ENCODE measurements around the gene IL21. TPM values are rescaled to one million over a fixed set of nuclear protein-coding genes. Genes with fewer than 3 reads are reported as not detected.

IL21 gene
- total RNA-seq, 1 donor from 2014 or later: not detected

GRCh38 chr4:122652379-122652778 lies 31.5 kb upstream of the IL21 start:
- TF ChIP-seq POLR2A (IDR thresholded peaks at IDR 0.05) (no peak), CTCF (IDR thresholded peaks at IDR 0.05) (peak in 1 of 3 experiments; percentile 29), POLR2AphosphoS5 (IDR thresholded peaks at IDR 0.05; ENCODE audit: insufficient read depth in 1 of 2, low read depth in 1 of 2) (no peak)
- no peak for DNase-seq (ENCODE audit: extremely low spot score in 2 of 2)
- intact Hi-C loops (cut with DNase I): no loop called here

GRCh38 chr4:122650148-122650547 lies 29.3 kb upstream of the IL21 start:
- no peak for DNase-seq (ENCODE audit: extremely low spot score in 2 of 2)
- Histone ChIP-seq H3K27me3 (no peaks in the 10 kb centered on the region), H3K4me1 (no peaks in the 10 kb centered on the region), H3K4me3 (no peak overlapping the region), H3K36me3 (no peaks in the 10 kb centered on the region), H3K9me3 (no peaks in the 10 kb centered on the region), H3K27ac (no peak overlapping the region)
- intact Hi-C loops (cut with DNase I): no loop called here
- TF ChIP-seq POLR2AphosphoS5 (IDR thresholded peaks at IDR 0.05; ENCODE audit: insufficient read depth in 1 of 2, low read depth in 1 of 2): no peak
- TF ChIP-seq CTCF (IDR thresholded peaks at IDR 0.05): no peak
- TF ChIP-seq POLR2A (IDR thresholded peaks at IDR 0.05): no peak

More at GRCh38 chr4:122652379-122652778, 31.5 kb upstream of the IL21 start:
- no peak overlapping the region for H3K27ac ChIP-seq
- H3K36me3 ChIP-seq: no peaks in the 10 kb centered on the region
- H3K27me3 ChIP-seq: no peaks in the 10 kb centered on the region
- H3K9me3 ChIP-seq: no peaks in the 10 kb centered on the region
- H3K4me3 ChIP-seq: no peak overlapping the region
- H3K4me1 ChIP-seq: no peaks in the 10 kb centered on the region

- Histone ChIP-seq H3K4me3 (no peak overlapping the region), H3K36me3 (no peaks in the 10 kb centered on the region), H3K9me3 (no peaks in the 10 kb centered on the region), H3K27me3 (no peaks in the 10 kb centered on the region), H3K4me1 (no peaks in the 10 kb centered on the region), H3K27ac (no peak overlapping the region)
- intact Hi-C loops (cut with DNase I): no loop called here
- TF ChIP-seq CTCF (IDR thresholded peaks at IDR 0.05) (no peak), POLR2AphosphoS5 (IDR thresholded peaks at IDR 0.05; ENCODE audit: insufficient read depth in 1 of 2, low read depth in 1 of 2) (no peak), POLR2A (IDR thresholded peaks at IDR 0.05) (no peak)
- DNase-seq (ENCODE audit: extremely low spot score in 2 of 2): no peak
Measured at GRCh38 chr4:122647656-122648055, 26.8 kb upstream of the IL21 start.

- H3K27ac ChIP-seq: no peak overlapping the region
- H3K4me3 ChIP-seq: no peak overlapping the region
- H3K4me1 ChIP-seq: no peaks in the 10 kb centered on the region
- no peak for DNase-seq (ENCODE audit: extremely low spot score in 2 of 2)
- H3K27me3 ChIP-seq: no peaks in the 10 kb centered on the region
- no peak for TF ChIP-seq POLR2AphosphoS5 (IDR thresholded peaks at IDR 0.05; ENCODE audit: insufficient read depth in 1 of 2, low read depth in 1 of 2)
- TF ChIP-seq CTCF (IDR thresholded peaks at IDR 0.05): no peak
- no peak for TF ChIP-seq POLR2A (IDR thresholded peaks at IDR 0.05)
- no peaks in the 10 kb centered on the region for H3K36me3 ChIP-seq
- no peaks in the 10 kb centered on the region for H3K9me3 ChIP-seq
- intact Hi-C loops (cut with DNase I): no loop called here
Measured at GRCh38 chr4:122643257-122643656, 22.4 kb upstream of the IL21 start.

GRCh38 chr4:122639181-122639580 lies 18.3 kb upstream of the IL21 start:
- TF ChIP-seq POLR2AphosphoS5 (IDR thresholded peaks at IDR 0.05; ENCODE audit: insufficient read depth in 1 of 2, low read depth in 1 of 2) (no peak), POLR2A (IDR thresholded peaks at IDR 0.05) (no peak), CTCF (IDR thresholded peaks at IDR 0.05) (no peak)
- intact Hi-C loops (cut with DNase I): no loop called here
- no peaks in the 10 kb centered on the region for H3K27me3 ChIP-seq

More at GRCh38 chr4:122639181-122639580, 18.3 kb upstream of the IL21 start:
- Histone ChIP-seq H3K4me1 (no peaks in the 10 kb centered on the region), H3K4me3 (no peak overlapping the region), H3K27ac (no peak overlapping the region), H3K36me3 (no peaks in the 10 kb centered on the region), H3K9me3 (no peaks in the 10 kb centered on the region)
- no peak for DNase-seq (ENCODE audit: extremely low spot score in 2 of 2)

Measured in vagina (tissue), 2 donors.